ENCODE measurements around the gene ANKRD55. TPM values are rescaled to one million over a fixed set of nuclear protein-coding genes. Genes with fewer than 3 reads are reported as not detected.

The ANKRD55 gene
- total RNA-seq, 1 donor, result under 0.01 TPM

- no peak for DNase-seq (ENCODE audit: low read depth)
- H3K4me3 ChIP-seq (ENCODE audit: low read depth, low read length), result no peak overlapping the region
- no peak for TF ChIP-seq CTCF (IDR thresholded peaks at IDR 0.05; ENCODE audit: insufficient read depth, low read depth, low read length)
Observed at GRCh38 chr5:56097055-56097454, 136.1 kb downstream of the ANKRD55 start.

GRCh38 chr5:56095579-56096102 lies 137.5 kb downstream of the ANKRD55 start:
- TF ChIP-seq CTCF (IDR thresholded peaks at IDR 0.05; ENCODE audit: insufficient read depth, low read depth, low read length), result no peak
- H3K4me3 ChIP-seq (ENCODE audit: low read depth, low read length), result no peak overlapping the region
- DNase-seq (ENCODE audit: low read depth), result no peak

DNA sequence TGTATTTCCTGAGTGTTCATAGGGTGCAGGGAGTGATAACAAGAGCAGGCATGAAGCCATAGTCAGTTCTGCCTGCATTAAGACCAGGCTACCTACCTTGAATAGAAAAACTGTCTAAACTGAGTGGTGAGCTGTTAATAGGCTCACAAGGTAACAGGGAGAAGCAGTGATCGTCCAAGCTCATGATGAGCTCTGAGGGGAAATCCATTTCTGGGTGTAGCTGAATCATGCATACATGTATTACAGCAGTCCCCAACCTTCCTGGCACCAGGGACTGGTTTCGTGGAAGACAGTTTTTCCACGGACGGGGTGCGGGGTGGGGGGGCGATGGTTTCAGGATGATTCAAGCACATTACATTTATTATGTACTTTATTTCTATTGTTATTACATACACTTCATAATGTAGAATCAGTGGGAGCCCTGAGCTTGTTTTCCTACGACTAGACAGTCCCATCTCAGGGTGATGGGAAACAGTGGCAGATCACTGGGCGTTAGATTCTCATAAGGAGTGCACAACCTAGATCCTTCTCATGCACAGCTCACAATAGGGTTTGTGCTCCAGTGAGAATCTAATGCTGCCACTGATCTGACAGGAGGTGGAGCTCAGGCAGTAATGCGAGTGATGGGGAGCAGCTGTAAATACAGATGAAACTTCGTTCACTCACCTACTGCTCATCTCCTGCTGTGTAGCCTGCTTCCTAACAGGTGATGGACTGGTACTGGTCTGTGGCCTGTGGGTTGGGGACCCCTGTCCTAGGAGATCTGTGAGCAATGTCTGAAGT lies 138.4 kb downstream of the ANKRD55 start:
- TF ChIP-seq CTCF (IDR thresholded peaks at IDR 0.05; ENCODE audit: insufficient read depth, low read depth, low read length), result no peak
- no peak overlapping the region for H3K4me3 ChIP-seq (ENCODE audit: low read depth, low read length)
- DNase-seq (ENCODE audit: low read depth), result no peak

GRCh38 chr5:56093970-56094369 lies 139.2 kb downstream of the ANKRD55 start:
- H3K4me3 ChIP-seq (ENCODE audit: low read depth, low read length), result no peak overlapping the region
- DNase-seq (ENCODE audit: low read depth), result no peak
- TF ChIP-seq CTCF (IDR thresholded peaks at IDR 0.05; ENCODE audit: insufficient read depth, low read depth, low read length), result no peak

DNA sequence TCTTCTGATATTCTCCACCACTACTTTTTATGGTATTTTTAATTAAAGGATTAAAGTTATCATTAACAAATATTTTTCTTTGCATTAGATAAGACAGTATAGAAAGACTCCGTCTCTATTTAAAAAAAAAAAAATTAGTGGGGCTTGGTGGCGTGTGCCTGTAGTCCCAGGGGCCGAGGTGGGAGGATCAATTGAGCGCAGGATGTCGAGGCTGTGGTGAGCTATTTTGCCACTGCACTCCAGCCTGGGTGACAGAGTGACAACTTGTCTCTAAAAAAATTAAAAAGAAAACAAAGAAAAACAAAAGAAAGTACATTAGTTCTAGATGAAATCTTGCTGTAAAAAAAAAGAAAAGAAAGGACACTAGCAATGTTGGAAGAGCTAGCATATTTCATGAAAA lies 141.0 kb downstream of the ANKRD55 start:
- TF ChIP-seq CTCF (IDR thresholded peaks at IDR 0.05; ENCODE audit: insufficient read depth, low read depth, low read length), result no peak
- no peak overlapping the region for H3K4me3 ChIP-seq (ENCODE audit: low read depth, low read length)
- no peak for DNase-seq (ENCODE audit: low read depth)

DNA sequence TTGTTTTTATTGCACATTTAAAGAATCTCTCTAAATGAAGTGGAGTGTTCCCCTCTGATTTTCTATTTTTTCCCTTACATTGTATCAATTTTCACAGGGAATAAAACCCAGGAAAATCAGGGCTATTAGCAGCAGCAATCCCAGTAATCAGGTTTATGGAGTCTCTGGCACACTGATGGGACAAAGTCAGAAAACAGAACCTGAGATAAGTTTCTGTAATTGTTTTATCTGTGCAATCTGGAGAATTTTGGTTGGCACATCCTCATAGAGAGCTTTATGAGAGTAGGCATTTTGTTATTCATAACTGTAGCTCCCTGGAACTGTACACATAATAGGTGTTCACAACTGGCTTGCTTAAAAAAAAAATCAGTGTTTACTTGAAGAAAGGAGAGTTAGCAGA lies 141.5 kb downstream of the ANKRD55 start:
- DNase-seq (ENCODE audit: low read depth), result no peak
- TF ChIP-seq CTCF (IDR thresholded peaks at IDR 0.05; ENCODE audit: insufficient read depth, low read depth, low read length), result no peak
- H3K4me3 ChIP-seq (ENCODE audit: low read depth, low read length), result no peak overlapping the region

All from fibroblast of villous mesenchyme (primary cell).